A673 (cell line): Measurements from ENCODE around the gene RASSF8. TPM values are rescaled to one million over a fixed set of nuclear protein-coding genes. Genes with fewer than 3 reads are reported as not detected.

ENCODE experiments used
- BruUV-seq: library from RNA; stranded (reverse); fragments of 400-500 nt; replicated peaks from 2 replicates; lab custom pipeline; 2021; lab: Mats Ljungman, UMichigan
- CTCF ChIA-PET: fragments of 300-600 bp; sonication (Branson Sonifier 250); formaldehyde crosslinking; loops from one replicate; lab custom pipeline; 2022; ENCODE audit warnings: antibody characterized with exemption; lab: Charles Lee
- POLR2A ChIA-PET: fragments of 300-600 bp; sonication (Branson Sonifier 250); formaldehyde crosslinking; loops from one replicate; lab custom pipeline; 2022; ENCODE audit warnings: antibody characterized with exemption; ENCODE audit not compliant: low non-redundant PET; lab: Charles Lee
- DNase-seq: peaks from one replicate; pipeline ENCODE4 v3.0.0-alpha.2; 2015; ENCODE audit warnings: low spot score
- H3K27ac ChIP-seq: fragments of 200-600 bp; sonication (generic); 2 replicates; pipeline ENCODE4 v1.5.1; 2016; ENCODE audit warnings: mixed run types, low read depth, mild to moderate bottlenecking, mixed read lengths, antibody characterized with exemption, low read length; ENCODE audit not compliant: poor library complexity, severe bottlenecking
- H3K27me3 ChIP-seq: fragments of 200-600 bp; sonication (generic); replicated peaks from 2 replicates; pipeline ENCODE4 v1.6.1; 2017; ENCODE audit warnings: mixed run types, low read depth, mild to moderate bottlenecking, mixed read lengths, antibody characterized with exemption, low read length; ENCODE audit not compliant: insufficient read depth, poor library complexity
- H3K36me3 ChIP-seq: fragments of 200-600 bp; sonication (generic); 2 replicates; pipeline ENCODE4 v1.6.1; 2016; ENCODE audit warnings: mixed run types, mild to moderate bottlenecking, mixed read lengths, antibody characterized with exemption, low read length; ENCODE audit not compliant: insufficient read depth, poor library complexity, severe bottlenecking
- H3K4me1 ChIP-seq: fragments of 200-600 bp; sonication (generic); 2 replicates; pipeline ENCODE4 v1.6.1; 2017; ENCODE audit warnings: mixed run types, mild to moderate bottlenecking, mixed read lengths, antibody characterized with exemption, low read length; ENCODE audit not compliant: insufficient read depth, poor library complexity, severe bottlenecking
- H3K4me3 ChIP-seq: fragments of 200-600 bp; sonication (generic); 2 replicates; pipeline ENCODE4 v1.5.1; 2016; ENCODE audit warnings: low read depth, mixed run types, mild to moderate bottlenecking, mixed read lengths, low read length; ENCODE audit not compliant: poor library complexity, severe bottlenecking
- H3K9me3 ChIP-seq: fragments of 200-600 bp; sonication (generic); 2 replicates; pipeline ENCODE4 v1.6.1; 2016; ENCODE audit warnings: mixed run types, low read depth, mild to moderate bottlenecking, mixed read lengths, antibody characterized with exemption, low read length; ENCODE audit not compliant: poor library complexity, severe bottlenecking
- EZH2 ChIP-seq: fragments of 200-600 bp; sonication (generic); IDR thresholded peaks from 2 replicates; pipeline ENCODE4 v1.6.1; 2017; ENCODE audit warnings: borderline replicate concordance, low read depth, mild to moderate bottlenecking, mixed read lengths, antibody characterized with exemption, low read length; ENCODE audit not compliant: poor library complexity, severe bottlenecking
- intact Hi-C: fragments of 100-400 bp; cut with micrococcal nuclease; formaldehyde crosslinking; loops from one replicate; pipeline ENCODE4 v1.10.0; 2022; ENCODE audit not compliant: unreplicated experiment
- total RNA-seq: library from RNA; stranded (reverse); gene quantifications from 2 replicates; pipeline ENCODE4 v1.2.3, GENCODE V29; 2021
- TF ChIP-seq, protein P1 (sequence below): fragments of 300-800, 200-600 bp; sonication (generic); conservative IDR thresholded peaks from 2 replicates; pipeline ENCODE4 v1.5.1; 2017; ENCODE audit warnings: low read depth, mild to moderate bottlenecking, antibody characterized with exemption, low read length, moderate library complexity, mixed read lengths

RASSF8 gene
- total RNA-seq, 1 experiment from 2014 or later: 23.1 TPM

DNA sequence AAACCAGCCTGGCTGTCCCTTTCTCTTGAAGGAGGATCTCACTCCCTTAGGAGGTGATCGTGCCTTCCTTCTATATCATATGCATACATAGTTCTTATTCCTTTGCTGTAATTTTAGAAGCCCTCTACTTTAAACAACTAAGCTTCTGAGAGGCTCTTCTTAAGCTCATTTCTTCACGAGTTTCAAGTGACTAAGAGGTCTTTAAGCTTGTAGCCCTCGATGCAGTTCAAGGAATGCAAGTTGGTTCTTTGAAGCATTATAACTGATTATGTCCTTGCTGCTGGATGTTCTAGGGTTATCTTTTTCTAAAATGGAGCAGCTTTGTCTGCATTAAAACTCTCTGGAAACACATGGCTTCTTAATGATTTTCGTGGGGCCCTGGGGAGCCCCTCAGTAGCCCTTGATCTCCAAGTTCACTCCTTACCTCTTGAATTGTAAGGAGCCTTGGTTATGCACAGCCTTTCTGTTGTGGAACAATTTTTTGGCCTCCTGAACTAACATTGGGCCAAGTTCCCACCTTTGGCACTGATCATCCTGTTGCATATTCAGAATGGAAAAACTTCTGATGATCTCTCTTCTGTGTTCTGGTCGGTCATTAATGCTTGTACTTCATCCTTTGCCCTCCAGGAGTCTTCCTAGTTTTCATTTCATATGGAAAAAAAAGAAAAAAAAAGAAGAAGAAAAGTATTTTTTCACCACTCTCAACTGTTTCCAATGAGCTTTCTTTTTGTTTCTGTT, 12.6 kb downstream of the RASSF8 start:
- TF ChIP-seq EZH2: no peak
- TF ChIP-seq, protein P1, sequence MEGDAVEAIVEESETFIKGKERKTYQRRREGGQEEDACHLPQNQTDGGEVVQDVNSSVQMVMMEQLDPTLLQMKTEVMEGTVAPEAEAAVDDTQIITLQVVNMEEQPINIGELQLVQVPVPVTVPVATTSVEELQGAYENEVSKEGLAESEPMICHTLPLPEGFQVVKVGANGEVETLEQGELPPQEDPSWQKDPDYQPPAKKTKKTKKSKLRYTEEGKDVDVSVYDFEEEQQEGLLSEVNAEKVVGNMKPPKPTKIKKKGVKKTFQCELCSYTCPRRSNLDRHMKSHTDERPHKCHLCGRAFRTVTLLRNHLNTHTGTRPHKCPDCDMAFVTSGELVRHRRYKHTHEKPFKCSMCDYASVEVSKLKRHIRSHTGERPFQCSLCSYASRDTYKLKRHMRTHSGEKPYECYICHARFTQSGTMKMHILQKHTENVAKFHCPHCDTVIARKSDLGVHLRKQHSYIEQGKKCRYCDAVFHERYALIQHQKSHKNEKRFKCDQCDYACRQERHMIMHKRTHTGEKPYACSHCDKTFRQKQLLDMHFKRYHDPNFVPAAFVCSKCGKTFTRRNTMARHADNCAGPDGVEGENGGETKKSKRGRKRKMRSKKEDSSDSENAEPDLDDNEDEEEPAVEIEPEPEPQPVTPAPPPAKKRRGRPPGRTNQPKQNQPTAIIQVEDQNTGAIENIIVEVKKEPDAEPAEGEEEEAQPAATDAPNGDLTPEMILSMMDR: no peak; the same call in 1 of the 2 replicates
- intact Hi-C loops: no loop called here
- H3K27me3 ChIP-seq: no peaks in the 10 kb centered on the region
- no peaks in the 10 kb centered on the region for H3K36me3 ChIP-seq
- no peak overlapping the region for H3K27ac ChIP-seq
- DNase-seq: no peak
- POLR2A ChIA-PET: no interaction called here
- no peak overlapping the region for H3K4me3 ChIP-seq
- no peaks in the 10 kb centered on the region for H3K4me1 ChIP-seq
- H3K9me3 ChIP-seq: no peaks in the 10 kb centered on the region
- CTCF ChIA-PET: interaction anchor here (0.6 kb wide), 1 partner anchor 326 kb away, joined by 3 read pairs; no protein-coding TSS in a partner anchor
- BruUV-seq: no TSS peak

DNA sequence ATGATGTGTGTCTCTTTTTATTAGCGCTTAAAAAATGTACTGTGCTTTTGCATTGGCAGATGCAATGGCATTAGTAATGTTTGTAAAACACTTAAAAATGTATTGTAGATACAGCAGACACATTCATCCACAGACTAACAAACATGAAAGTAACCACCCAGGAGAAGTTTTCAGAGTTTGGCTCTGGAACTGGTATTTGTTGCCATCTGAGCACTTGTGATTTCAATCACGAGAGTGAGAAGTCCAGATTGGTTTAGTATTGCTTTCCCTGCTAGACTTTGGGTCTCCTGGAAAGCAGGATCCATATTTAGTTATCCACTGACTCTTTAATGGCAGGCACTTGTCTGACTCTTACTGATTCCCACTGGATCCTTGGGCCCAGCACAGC, 13.2 kb downstream of the RASSF8 start:
- ChIA-PET POLR2A (no interaction called here), CTCF (interaction anchor here (0.6 kb wide), 1 partner anchor 326 kb away, joined by 3 read pairs; no protein-coding TSS in a partner anchor)
- Histone ChIP-seq H3K27ac (no peak overlapping the region), H3K27me3 (no peaks in the 10 kb centered on the region), H3K4me1 (no peaks in the 10 kb centered on the region), H3K4me3 (no peak overlapping the region), H3K9me3 (no peaks in the 10 kb centered on the region), H3K36me3 (no peaks in the 10 kb centered on the region)
- intact Hi-C loops: no loop called here
- BruUV-seq: no TSS peak
- no peak for DNase-seq
- TF ChIP-seq, protein P1: no peak
- no peak for TF ChIP-seq EZH2

DNA sequence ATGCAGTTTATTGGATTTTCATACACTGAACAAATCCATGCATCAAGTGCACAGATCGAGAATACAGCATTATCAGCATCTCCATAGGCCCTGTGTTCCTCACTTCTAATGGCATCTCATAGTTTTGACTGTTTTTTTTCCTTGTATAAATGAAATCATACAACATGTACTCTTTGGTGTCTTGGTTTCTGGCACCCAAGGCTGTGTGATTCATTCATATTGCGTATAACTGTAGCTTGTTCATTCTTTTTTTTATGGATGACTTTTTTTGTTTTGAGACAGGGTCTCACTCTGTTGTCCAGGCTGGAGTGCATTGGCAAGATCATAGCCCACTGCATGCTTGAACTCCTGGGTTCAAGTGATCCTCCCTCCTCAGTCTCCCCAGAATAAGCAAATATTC, 14.3 kb downstream of the RASSF8 start:
- no peak overlapping the region for H3K4me3 ChIP-seq
- intact Hi-C loops: no loop called here
- H3K4me1 ChIP-seq: no peaks in the 10 kb centered on the region
- ChIA-PET CTCF (no interaction called here), POLR2A (no interaction called here)
- no peaks in the 10 kb centered on the region for H3K36me3 ChIP-seq
- H3K27me3 ChIP-seq: no peaks in the 10 kb centered on the region
- no TSS peak for BruUV-seq
- no peaks in the 10 kb centered on the region for H3K9me3 ChIP-seq
- no peak overlapping the region for H3K27ac ChIP-seq
- DNase-seq: no peak
- TF ChIP-seq EZH2: no peak
- TF ChIP-seq, protein P1: no peak
